BJ (cell line): ENCODE results near the gene TXK. TPM values are rescaled to one million over a fixed set of nuclear protein-coding genes. Genes with fewer than 3 reads are reported as not detected.

Experiments used
- CTCF ChIA-PET: fragments of 350-600 bp; formaldehyde crosslinking; extraction: SDS; loops from one replicate; lab custom pipeline; 2021; ENCODE audit warnings: antibody characterized with exemption, inconsistent platforms; lab: Yijun Ruan, JAX
- POLR2A ChIA-PET: fragments of 300-600 bp; sonication (Branson Sonifier 250); formaldehyde crosslinking; extraction: SDS; loops from one replicate; lab custom pipeline; 2021; ENCODE audit warnings: antibody characterized with exemption; lab: Charles Lee
- DNase-seq: peaks from one replicate; pipeline ENCODE4 v3.0.0-alpha.2; 2011; ENCODE audit warnings: low read depth
- H3K27me3 ChIP-seq: 2 replicates; pipeline ENCODE4 v1.6.0; 2011; ENCODE audit warnings: low read length; ENCODE audit not compliant: control insufficient read depth, insufficient read depth
- H3K36me3 ChIP-seq: 2 replicates; pipeline ENCODE4 v1.5.1; 2011; ENCODE audit warnings: low read length; ENCODE audit not compliant: control insufficient read depth, insufficient read depth
- H3K4me3 ChIP-seq: 2 replicates; pipeline ENCODE4 v1.5.1; 2011; ENCODE audit warnings: low read depth, mild to moderate bottlenecking, control low read depth, low read length
- CTCF ChIP-seq: IDR thresholded peaks from 2 replicates; pipeline ENCODE4 v1.5.1; 2011; ENCODE audit warnings: low read depth, mild to moderate bottlenecking, control low read depth, inconsistent platforms, low read length, moderate library complexity; ENCODE audit not compliant: insufficient read depth
- polyA plus RNA-seq: library from polyadenylated mRNA; depleted of rRNA; stranded (reverse); fragments of >200 nt; gene quantifications from 2 replicates; pipeline ENCODE4 v1.2.3, GENCODE V29; 2011

TXK gene
- polyA plus RNA-seq, 1 experiment: 0.10 TPM

DNA sequence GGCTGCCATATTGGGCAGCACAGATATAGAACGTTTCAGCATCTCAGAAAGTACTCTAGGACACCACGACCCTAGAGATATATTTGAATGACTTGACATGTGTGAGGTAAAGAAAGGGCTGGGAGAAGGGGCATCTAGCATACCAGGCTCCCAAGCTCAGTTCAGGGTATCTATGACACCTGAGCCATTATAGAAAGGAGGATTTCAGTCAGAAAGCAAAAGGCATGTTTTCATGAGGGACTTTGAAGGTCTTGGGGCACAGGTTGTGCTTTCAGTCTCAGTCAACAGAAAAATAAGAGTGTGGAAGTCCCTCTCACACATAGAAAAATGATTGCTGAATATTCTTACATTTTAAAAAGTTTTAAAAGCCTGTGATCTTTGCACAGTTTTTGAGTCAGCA is 65.9 kb downstream of the TXK start:
- no peaks in the 10 kb centered on the region for H3K36me3 ChIP-seq
- no peak overlapping the region for H3K4me3 ChIP-seq
- no peak for TF ChIP-seq CTCF
- 0 out of 2 replicates have a peak, but pooled peaks cover 2% of the 10 kb centered on the region for H3K27me3 ChIP-seq
- no peak for DNase-seq
- POLR2A ChIA-PET: no interaction called here
- CTCF ChIA-PET: interaction anchor here (0.8 to 1.8 kb wide), 2 partner anchors 19 to 52 kb away, joined by 3 to 4 read pairs; partner anchors contain the start of genes CNGA1 and NIPAL1

DNA sequence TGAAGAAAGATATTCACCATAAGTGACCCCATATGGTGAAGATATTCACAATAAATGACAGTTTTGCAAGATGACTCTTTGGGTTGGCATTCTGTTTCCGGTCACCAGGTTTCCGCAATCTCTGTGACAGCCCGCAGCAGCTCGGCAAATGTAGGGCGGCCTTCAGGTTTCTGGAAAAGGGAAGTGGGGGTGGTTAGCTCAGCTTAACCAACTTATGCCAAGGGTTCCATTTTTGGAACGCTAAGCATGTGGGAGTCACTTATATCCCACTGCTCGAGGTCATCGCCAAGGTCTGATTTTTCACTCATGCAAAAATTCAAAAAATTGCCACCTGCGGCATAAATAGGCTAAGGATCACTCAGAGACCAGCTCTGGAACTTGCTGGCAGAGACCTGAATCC is 66.5 kb downstream of the TXK start:
- no peak for DNase-seq
- Histone ChIP-seq H3K4me3 (no peak overlapping the region), H3K36me3 (no peaks in the 10 kb centered on the region), H3K27me3 (0 out of 2 replicates have a peak, but pooled peaks cover 2% of the 10 kb centered on the region)
- POLR2A ChIA-PET: no interaction called here
- CTCF ChIA-PET: interaction anchor here (1.8 kb wide), 1 partner anchor 20 kb away, joined by 4 read pairs; no protein-coding TSS in a partner anchor
- no peak for TF ChIP-seq CTCF

GRCh38 chr4:48065587-48066052 is 68.4 kb downstream of the TXK start:
- ChIA-PET POLR2A (no interaction called here), CTCF (interaction anchor here (1.1 to 1.2 kb wide), 2 partner anchors 14 to 32 kb away, joined by 3 to 4 read pairs; no protein-coding TSS in a partner anchor)
- no peak for TF ChIP-seq CTCF
- DNase-seq: no peak
- Histone ChIP-seq H3K36me3 (no peaks in the 10 kb centered on the region), H3K4me3 (no peak overlapping the region), H3K27me3 (0 out of 2 replicates have a peak, but pooled peaks cover 2% of the 10 kb centered on the region)

DNA sequence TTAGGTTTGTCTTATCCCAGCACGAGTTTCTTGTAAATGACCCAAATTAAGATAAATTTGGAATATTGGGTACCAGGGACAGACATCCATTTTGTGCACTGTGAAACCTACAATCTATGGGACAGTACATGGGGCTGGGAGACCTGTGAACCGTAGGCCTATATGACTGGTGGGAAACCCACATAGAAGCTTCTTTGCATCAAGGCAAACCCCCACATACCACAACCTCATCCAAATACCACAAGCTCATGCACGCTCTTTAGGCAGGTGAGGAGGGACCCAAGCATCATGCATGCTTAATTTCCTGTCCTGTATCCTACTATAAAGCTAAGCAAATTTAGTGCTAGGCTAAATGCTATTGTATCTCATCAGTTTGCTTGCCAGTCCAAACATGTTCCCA is 69.7 kb downstream of the TXK start:
- TF ChIP-seq CTCF: no peak
- POLR2A ChIA-PET: no interaction called here
- H3K36me3 ChIP-seq: no peaks in the 10 kb centered on the region
- CTCF ChIA-PET: interaction anchor here (1.1 kb wide), 1 partner anchor 12 kb away, joined by 3 read pairs; no protein-coding TSS in a partner anchor
- no peak overlapping the region for H3K4me3 ChIP-seq
- no peak for DNase-seq
- 0 out of 2 replicates have a peak, but pooled peaks cover 2% of the 10 kb centered on the region for H3K27me3 ChIP-seq

DNA sequence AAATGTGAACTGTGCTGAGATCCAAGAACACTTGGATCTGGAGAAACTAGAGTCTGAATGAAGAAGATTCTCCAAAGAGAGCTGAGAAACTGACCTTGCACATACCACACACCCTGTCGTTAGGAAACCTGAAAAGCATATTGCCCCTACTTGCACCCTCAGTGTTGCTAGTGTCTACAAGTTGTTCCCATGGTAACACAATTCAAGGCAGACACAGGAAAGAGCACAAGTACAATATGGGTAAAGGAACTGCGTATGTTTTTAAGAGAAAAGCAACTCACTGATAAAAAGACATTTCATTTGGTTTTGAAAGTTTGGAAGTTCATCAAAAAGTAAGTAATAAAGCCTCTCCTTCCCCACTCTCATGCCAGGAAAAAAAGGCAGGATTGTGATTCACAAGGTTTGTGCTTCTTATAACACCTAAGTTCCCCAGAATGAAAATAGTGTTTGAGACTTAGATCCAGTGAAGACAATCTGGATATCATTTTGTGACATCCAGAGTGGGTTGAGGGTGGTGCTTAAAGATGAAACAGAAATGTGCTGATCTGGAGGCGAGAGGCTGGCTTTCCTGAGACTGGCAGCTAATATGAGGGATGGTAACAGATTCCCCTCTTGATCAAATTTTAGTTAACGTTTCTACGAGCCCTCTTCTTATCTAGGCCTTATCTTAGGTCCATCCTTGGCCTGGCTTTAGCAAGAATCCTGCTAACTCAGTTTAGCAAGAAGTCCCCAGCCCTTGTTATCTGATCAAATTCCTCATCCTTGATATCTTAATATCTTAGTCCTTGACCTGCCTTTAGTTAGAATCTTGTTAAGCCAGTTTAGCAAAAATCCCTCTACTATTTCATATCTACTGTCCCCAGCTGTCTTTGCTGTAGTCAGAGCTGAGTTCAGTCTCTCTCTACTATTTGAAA is 75.2 kb downstream of the TXK start:
- Histone ChIP-seq H3K36me3 (no peaks in the 10 kb centered on the region), H3K4me3 (no peak overlapping the region), H3K27me3 (no peaks in the 10 kb centered on the region; the same call in 1 of the 2 replicates)
- DNase-seq: no peak
- POLR2A ChIA-PET: no interaction called here
- CTCF ChIA-PET: interaction anchor here (1.0 to 1.4 kb wide), 2 partner anchors 9 to 25 kb away, joined by 3 read pairs; no protein-coding TSS in a partner anchor
- TF ChIP-seq CTCF: no peak
